HG02943 (cell line): ENCODE results near the gene NBR1.
"Not testable (repeated sequence)": the region's sequence is repeated elsewhere in the genome, so short reads cannot be mapped to it uniquely, and the experiment has no call there.

ENCODE experiments used
- ATAC-seq: cut with Tn5 transposase; IDR thresholded peaks from one replicate; pipeline ENCODE4 v1.9.1; 2021; ENCODE audit warnings: mild to moderate bottlenecking, low read depth, moderate library complexity; ENCODE audit not compliant: unreplicated experiment

The NBR1 gene

GRCh38 chr17:43151880-43152456 is 19.0 kb upstream of the NBR1 start:
- ATAC-seq = no peak

- ATAC-seq = not testable (repeated sequence)
Measured at GRCh38 chr17:43153197-43153835, 17.7 kb upstream of the NBR1 start.

GRCh38 chr17:43155666-43156065 is 15.3 kb upstream of the NBR1 start:
- ATAC-seq = no peak

- ATAC-seq = not testable (repeated sequence)
Measured at GRCh38 chr17:43159232-43159631, 11.8 kb upstream of the NBR1 start.

- not testable (repeated sequence) for ATAC-seq
Measured at GRCh38 chr17:43159957-43160356, 11.1 kb upstream of the NBR1 start.

GRCh38 chr17:43165971-43166370 is 5.0 kb upstream of the NBR1 start:
- not testable (repeated sequence) for ATAC-seq

GRCh38 chr17:43169561-43170139 is 1.4 kb upstream of the NBR1 start:
- peak; percentile 34 for ATAC-seq

GRCh38 chr17:43170140-43170765 is 761 bp upstream of the NBR1 start:
- ATAC-seq = peak; percentile 61

- no peak for ATAC-seq
Measured at GRCh38 chr17:43171586-43172487, 823 bp downstream of the NBR1 start.

- no peak for ATAC-seq
Measured at GRCh38 chr17:43175213-43176118, 4.5 kb downstream of the NBR1 start.

GRCh38 chr17:43176119-43176570 is 5.1 kb downstream of the NBR1 start:
- ATAC-seq = no peak

GRCh38 chr17:43183921-43184320 is 12.9 kb downstream of the NBR1 start:
- ATAC-seq = no peak

- ATAC-seq = not testable (repeated sequence)
Measured at GRCh38 chr17:43186656-43187055, 15.6 kb downstream of the NBR1 start.

GRCh38 chr17:43193251-43193650 is 22.2 kb downstream of the NBR1 start:
- ATAC-seq = no peak

- no peak for ATAC-seq
Measured at GRCh38 chr17:43199633-43200032, 28.6 kb downstream of the NBR1 start.

- no peak for ATAC-seq
Measured at GRCh38 chr17:43200127-43200526, 29.1 kb downstream of the NBR1 start.

- ATAC-seq = not testable (repeated sequence)
Measured at GRCh38 chr17:43203013-43203412, 32.0 kb downstream of the NBR1 start.

GRCh38 chr17:43210576-43210975 is 39.6 kb downstream of the NBR1 start:
- ATAC-seq = no peak

- ATAC-seq = no peak
Measured at GRCh38 chr17:43211123-43211479, 40.1 kb downstream of the NBR1 start.
